Fibroblast of lung (primary cell): ENCODE results near the gene C1RL.

ENCODE experiments used
- CTCF ChIP-seq, 2 donors: IDR thresholded peaks in 1 of 2; conservative IDR thresholded peaks in 1 of 2; 1 replicate in 1 of 2; 2 replicates in 1 of 2; pipeline ENCODE4 v1.5.1; 2011 to 2012; ENCODE audit warnings: low read length in 2 of 2, control low read depth in 1 of 2, inconsistent platforms in 1 of 2, low read depth in 1 of 2, mild to moderate bottlenecking in 1 of 2
- EZH2 ChIP-seq: IDR thresholded peaks from 2 replicates; pipeline ENCODE4 v1.5.1; 2012; ENCODE audit warnings: low read length, control low read depth, mild to moderate bottlenecking; ENCODE audit errors: missing control alignments

DNA sequence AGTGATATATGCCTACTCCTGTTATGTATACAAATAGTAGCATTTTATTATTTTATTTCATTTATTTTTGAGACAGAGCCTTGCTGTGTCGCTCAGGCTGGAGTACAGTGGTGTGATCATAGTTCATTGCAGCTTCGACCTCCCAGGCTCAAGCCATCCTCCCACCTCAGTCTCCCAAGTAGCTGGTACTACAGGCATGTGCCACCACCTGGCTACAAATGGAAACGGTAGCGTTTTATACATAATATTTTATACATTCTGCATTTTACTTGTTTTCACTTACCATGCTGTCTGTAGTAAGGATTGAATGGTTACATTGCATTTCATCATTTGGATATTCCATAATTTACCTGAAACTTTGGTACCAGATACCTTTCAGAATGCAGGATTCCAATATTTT is 30.9 kb downstream of the C1RL start:
- TF ChIP-seq CTCF (conservative IDR thresholded peaks at IDR 0.05 in 1 of 2, IDR thresholded peaks at IDR 0.05 in 1 of 2; ENCODE audit: low read depth in 1 of 2, low read length in 2 of 2) = no peak
- TF ChIP-seq EZH2 = no peak
